Left lung (tissue), 10 donors: Measurements from ENCODE around the gene GALNT1. TPM values are rescaled to one million over a fixed set of nuclear protein-coding genes. Genes with fewer than 3 reads are reported as not detected.
"Not testable (repeated sequence)": the region's sequence is repeated elsewhere in the genome, so short reads cannot be mapped to it uniquely, and the experiment has no call there.

Source experiments
- ATAC-seq: fragments of 200-7000 bp; cut with Tn5 transposase; one replicate; pipeline ENCODE4 v1.9.1; 2020; ENCODE audit warnings: moderate library complexity
- DNase-seq, 4 donors: peaks; one replicate each; pipeline ENCODE4 v3.0.0-alpha.2; 2013 to 2020
- H3K27ac ChIP-seq, 2 donors: fragments of 200-600 bp; sonication (generic) in 1 of 2; one replicate each; pipeline versions ENCODE4 v1.5.0 to v1.8.0; 2020 to 2021
- H3K27me3 ChIP-seq, 2 donors: fragments of 200-600 bp; sonication (generic) in 1 of 2; one replicate each; pipeline versions ENCODE4 v1.5.0 to v1.8.0; 2020 to 2021
- H3K36me3 ChIP-seq, 2 donors: fragments of 200-600 bp; sonication (generic) in 1 of 2; one replicate each; pipeline versions ENCODE4 v1.5.0 to v1.8.0; 2020 to 2021
- H3K4me1 ChIP-seq, 2 donors: fragments of 200-600 bp; one replicate each; pipeline ENCODE4 v1.8.0; 2021
- H3K4me3 ChIP-seq, 2 donors: fragments of 200-600 bp; sonication (generic) in 1 of 2; one replicate each; pipeline versions ENCODE4 v1.5.0 to v1.8.0; 2020 to 2021; ENCODE audit warnings: mild to moderate bottlenecking in 1 of 2
- H3K9me3 ChIP-seq, 2 donors: fragments of 200-600 bp; sonication (generic) in 1 of 2; one replicate each; pipeline versions ENCODE4 v1.5.0 to v1.8.0; 2020 to 2021
- intact Hi-C, 2 donors: fragments of 100-400 bp; cut with DNase I; formaldehyde crosslinking; loops; one replicate each; pipeline versions ENCODE4 v1.11.2 to v1.14.2; 2022
- polyA plus RNA-seq, 6 donors: library from polyadenylated mRNA; unstranded; fragments of 120-200 nt; gene quantifications; one replicate each; pipeline ENCODE4 v1.2.1, GENCODE V29; 2013; ENCODE audit not compliant: insufficient read length in 6 of 6
- total RNA-seq, 2 donors: library from RNA; stranded (reverse); fragmentation: NEBNext Ultra II Directional; extraction: Animal tissue kit (Norgen Biotek cat#: 25700); gene quantifications; one replicate each; pipeline ENCODE4 v1.2.1, GENCODE V29; 2021
- TF ChIP-seq, protein P1 (sequence below), 2 donors: fragments of 200-600 bp; sonication (generic) in 1 of 2; IDR thresholded peaks; one replicate each; pipeline versions ENCODE4 v1.5.0 to v1.8.0; 2021; ENCODE audit warnings: antibody characterized with exemption in 2 of 2
- donor health status: DM: no; HTN: yes; CAD: no.
- donor health status: DM: no; HTN: no; CAD: no.

The GALNT1 gene
- total and polyA plus RNA-seq, 8 donors: 82.5 to 110 (median 107) TPM

DNA sequence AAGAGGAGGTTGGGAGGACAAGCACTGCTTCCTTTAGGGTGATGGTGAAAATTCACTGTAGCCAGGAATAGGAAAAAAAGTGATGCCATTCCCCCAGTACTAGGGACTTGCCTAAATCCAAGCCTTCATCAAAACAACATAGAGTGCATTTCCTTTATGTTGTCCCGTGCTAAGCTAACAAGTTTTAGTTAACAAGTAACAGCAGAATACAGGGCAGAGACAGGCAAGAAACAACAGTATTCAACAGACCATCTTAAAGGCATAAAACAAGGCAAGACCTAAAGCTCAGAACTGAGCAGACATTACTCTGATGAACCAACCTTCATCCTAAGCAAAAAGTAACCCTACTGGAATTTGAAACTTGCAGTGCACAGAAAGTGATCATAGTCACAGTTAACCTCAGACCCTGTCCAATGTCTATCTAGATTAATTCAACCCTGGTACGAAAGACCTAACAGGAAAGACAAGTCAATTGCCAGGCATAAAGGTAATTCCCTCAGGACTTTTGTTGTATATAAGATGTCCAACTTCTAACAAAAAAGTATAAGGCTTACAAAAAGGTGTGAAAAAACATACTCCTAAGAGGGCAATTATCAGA, 34.4 kb upstream of the GALNT1 start:
- DNase-seq: no peak
- Histone ChIP-seq H3K27ac (no peak overlapping the region), H3K4me3 (no peak overlapping the region), H3K27me3 (no peaks in the 10 kb centered on the region), H3K9me3 (no peaks in the 10 kb centered on the region), H3K4me1 (no peaks in the 10 kb centered on the region), H3K36me3 (no peaks in the 10 kb centered on the region)
- intact Hi-C loops: no loop called here
- no peak for ATAC-seq
- TF ChIP-seq, protein P1, sequence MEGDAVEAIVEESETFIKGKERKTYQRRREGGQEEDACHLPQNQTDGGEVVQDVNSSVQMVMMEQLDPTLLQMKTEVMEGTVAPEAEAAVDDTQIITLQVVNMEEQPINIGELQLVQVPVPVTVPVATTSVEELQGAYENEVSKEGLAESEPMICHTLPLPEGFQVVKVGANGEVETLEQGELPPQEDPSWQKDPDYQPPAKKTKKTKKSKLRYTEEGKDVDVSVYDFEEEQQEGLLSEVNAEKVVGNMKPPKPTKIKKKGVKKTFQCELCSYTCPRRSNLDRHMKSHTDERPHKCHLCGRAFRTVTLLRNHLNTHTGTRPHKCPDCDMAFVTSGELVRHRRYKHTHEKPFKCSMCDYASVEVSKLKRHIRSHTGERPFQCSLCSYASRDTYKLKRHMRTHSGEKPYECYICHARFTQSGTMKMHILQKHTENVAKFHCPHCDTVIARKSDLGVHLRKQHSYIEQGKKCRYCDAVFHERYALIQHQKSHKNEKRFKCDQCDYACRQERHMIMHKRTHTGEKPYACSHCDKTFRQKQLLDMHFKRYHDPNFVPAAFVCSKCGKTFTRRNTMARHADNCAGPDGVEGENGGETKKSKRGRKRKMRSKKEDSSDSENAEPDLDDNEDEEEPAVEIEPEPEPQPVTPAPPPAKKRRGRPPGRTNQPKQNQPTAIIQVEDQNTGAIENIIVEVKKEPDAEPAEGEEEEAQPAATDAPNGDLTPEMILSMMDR (IDR thresholded peaks at IDR 0.05): no peak

DNA sequence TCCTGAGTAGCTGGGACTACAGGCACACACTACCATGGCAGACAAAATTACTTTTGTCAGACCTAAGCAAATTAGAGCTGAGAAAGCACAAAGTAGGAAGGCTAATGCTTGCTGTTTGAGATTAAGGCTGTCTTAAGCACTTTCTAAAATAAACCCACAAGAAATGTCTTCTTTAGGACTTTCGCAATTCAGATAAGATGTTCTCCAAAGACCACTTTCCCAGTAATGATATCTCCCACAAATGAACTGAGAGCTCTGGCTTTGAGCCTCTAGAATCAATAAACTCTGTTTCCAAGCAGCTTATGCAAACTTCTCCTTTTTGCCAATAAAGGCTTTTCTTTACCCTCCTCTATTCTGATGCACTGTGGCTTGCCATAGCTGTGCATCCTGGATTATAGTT, 32.0 kb upstream of the GALNT1 start:
- Histone ChIP-seq H3K36me3 (no peaks in the 10 kb centered on the region), H3K9me3 (no peaks in the 10 kb centered on the region), H3K27ac (peak overlapping the region in 1 of 2 donors; percentile 24), H3K27me3 (no peaks in the 10 kb centered on the region), H3K4me3 (no peak overlapping the region), H3K4me1 (no peaks in the 10 kb centered on the region)
- ATAC-seq (peak; percentile 43), DNase-seq (peak in 2 of 4 donors; percentile 88 to 93)
- TF ChIP-seq, protein P1 (IDR thresholded peaks at IDR 0.05): no peak
- intact Hi-C loops: no loop called here

GRCh38 chr18:35553300-35553699, 28.2 kb upstream of the GALNT1 start:
- Histone ChIP-seq H3K27ac (no peak overlapping the region), H3K27me3 (no peaks in the 10 kb centered on the region), H3K36me3 (no peaks in the 10 kb centered on the region), H3K9me3 (no peaks in the 10 kb centered on the region), H3K4me3 (no peak overlapping the region), H3K4me1 (no peaks in the 10 kb centered on the region)
- TF ChIP-seq, protein P1 (IDR thresholded peaks at IDR 0.05): no peak
- intact Hi-C loops: no loop called here
- DNase-seq (no peak), ATAC-seq (no peak)

- H3K27ac ChIP-seq, ATAC-seq, intact Hi-C loops, H3K36me3 ChIP-seq, H3K9me3 ChIP-seq, H3K4me3 ChIP-seq, H3K4me1 ChIP-seq, DNase-seq, H3K27me3 ChIP-seq: not testable (repeated sequence)
Measured at GRCh38 chr18:35555538-35555937, 26.0 kb upstream of the GALNT1 start.

- H3K36me3 ChIP-seq: no peaks in the 10 kb centered on the region
- no peak overlapping the region for H3K4me3 ChIP-seq
- TF ChIP-seq, protein P1 (IDR thresholded peaks at IDR 0.05): no peak
- DNase-seq (no peak), ATAC-seq (no peak)
- H3K9me3 ChIP-seq: no peaks in the 10 kb centered on the region
- intact Hi-C loops: no loop called here
- H3K4me1 ChIP-seq: no peaks in the 10 kb centered on the region
- no peaks in the 10 kb centered on the region for H3K27me3 ChIP-seq
- H3K27ac ChIP-seq: no peak overlapping the region
Measured at GRCh38 chr18:35559867-35560266, 21.7 kb upstream of the GALNT1 start.
